ELR (cell line): ENCODE data around the gene RNF208.

Experiments used
- DNase-seq: peaks from one replicate; pipeline ENCODE4 v3.0.0-alpha.2; 2015; ENCODE audit warnings: low read depth

Gene RNF208

DNA sequence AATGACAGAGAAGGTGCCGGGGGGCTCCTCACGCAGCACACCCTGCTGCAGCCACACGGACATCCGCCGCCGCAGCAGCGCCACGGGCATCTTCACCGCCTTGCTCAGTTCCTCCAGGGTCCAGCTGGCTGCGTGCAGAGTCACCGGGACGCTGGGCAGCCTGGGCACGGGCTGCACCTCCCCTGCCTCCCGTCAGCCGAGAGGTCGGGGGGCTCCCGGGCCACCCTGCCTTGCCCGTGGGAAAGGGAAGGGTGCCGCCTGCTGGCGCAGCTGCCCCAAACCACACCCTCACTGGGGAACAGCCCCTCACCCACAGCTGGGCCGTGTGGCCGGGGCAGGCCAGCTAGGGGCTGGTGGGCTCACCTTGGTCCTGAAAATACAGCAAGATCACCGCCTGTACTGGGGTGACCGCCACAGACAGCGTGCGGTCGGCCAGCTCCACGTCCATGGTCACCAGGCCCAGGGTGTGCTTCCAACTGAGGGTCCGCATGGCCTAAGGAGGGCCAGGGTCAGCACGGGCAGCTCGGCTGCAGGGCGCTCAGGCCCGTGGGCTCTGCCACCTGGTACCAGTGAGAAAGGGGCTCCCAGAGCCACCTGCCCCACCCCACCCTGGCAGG lies 46.6 kb downstream of the RNF208 start:
- no peak for DNase-seq

DNA sequence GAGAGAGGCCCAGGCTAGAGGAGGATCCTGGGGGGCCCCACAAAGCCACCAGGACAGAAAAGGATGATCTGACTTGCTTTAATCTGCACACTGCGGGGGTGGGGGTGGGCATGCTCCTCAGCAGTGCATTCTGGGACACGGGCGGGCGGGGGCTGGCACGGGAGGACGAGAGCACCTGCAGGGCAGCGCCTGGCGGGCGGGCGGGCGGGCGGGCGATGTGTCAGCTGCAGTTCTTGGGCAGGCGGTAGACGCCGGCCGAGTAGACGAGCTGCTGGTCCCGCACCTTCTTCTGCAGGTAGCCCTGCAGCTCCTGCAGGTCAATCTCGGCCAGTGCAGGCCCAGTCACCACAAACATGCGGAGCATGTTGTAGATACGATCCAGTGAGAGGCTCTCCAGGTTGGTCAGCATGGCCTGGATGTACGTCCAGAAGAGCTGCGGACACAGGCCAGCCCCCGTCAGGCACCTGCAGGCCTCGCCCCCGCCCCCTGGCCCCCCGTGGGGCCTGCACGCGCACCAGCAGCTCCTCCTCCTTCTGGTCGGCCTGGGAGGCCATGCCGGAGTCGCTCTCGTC lies 47.2 kb downstream of the RNF208 start:
- DNase-seq, result no peak

- no peak for DNase-seq
Measured at GRCh38 chr9:137173796-137174664, 48.0 kb downstream of the RNF208 start.

DNA sequence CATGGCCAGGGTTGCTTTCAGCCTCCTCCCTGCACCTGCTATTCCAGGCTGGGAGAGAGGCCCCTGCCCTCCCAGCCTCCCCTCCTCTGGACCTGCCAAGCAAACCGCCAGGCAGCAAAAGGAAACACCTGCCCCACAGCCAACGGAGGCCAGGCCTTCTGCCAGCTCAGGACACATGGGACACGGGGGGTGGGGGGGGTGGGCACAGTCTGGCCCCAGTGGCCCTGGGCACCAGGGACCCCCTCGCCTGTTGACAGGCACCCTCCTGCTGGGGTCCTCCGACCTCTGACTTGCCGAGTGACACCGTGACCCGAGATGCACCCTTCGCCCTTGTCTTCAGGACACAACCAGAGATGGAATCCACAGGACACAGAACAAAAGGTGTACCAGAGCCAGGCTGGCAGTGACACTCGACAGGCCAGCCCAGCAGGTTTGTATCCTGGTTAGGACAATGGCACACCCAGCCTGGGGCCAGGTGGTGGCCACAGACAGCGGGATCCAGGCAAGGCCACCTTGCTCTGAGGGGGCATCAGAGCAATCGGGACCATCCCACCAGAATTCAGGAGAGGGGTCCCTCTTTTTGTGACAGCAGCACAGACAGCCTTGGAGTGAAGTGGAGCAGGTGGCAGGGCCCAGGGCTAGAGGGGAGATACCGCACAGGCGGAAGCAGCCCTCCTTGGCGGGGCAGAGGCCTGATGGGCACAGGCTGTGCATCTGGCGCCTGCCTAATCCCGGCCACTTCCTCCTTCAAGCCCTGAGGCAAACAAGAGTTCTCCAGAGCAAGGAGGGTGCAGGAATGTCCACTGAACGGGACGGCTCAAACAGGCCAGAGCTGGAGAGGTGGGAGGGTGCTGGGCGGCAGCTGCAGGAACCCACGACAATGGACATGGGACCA lies 48.9 kb downstream of the RNF208 start:
- DNase-seq, result no peak

DNA sequence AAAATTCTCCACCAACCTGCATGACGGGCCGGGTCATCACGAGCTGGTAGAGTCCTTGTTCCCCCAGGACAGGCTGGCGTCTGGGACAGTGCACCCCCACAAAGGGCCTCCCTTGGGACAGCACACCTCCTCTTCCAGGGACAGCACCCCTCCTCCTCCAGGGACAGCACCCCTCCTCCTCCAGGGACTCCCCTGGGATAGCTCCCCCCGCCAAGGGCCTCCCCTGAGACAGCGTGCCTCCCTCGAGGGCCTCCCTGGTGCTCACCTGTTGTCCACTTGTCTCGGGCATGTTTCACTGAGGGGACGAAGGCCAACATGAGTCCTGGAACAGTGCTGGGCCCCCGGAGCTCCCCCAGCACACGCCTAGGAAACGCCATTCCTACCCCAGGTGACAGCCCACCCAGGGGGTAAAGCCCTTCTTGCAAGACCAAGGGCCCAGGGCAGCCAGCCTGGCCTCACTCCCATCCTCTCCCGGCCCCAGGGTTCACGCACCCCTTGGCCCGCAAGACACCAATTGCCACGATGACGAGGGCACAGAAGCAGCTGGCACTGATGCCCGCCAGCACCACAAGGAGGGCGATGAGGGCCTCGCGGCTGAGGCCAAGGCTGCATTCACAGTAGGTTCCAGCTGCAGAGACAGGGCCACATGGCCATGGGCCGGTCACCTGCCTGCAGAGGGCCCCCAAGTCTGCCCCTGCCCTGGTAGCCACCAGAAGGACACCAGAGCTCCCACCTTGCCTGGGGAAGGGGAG lies 50.7 kb downstream of the RNF208 start:
- no peak for DNase-seq

GRCh38 chr9:137170486-137171148 lies 51.4 kb downstream of the RNF208 start:
- no peak for DNase-seq
